Measurements from ENCODE around the gene PPARA. TPM values are rescaled to one million over a fixed set of nuclear protein-coding genes. Genes with fewer than 3 reads are reported as not detected.

The PPARA gene
- total RNA-seq, 4 donors from 2014 or later, result 26.9 to 41.9 (median 37.4) TPM

GRCh38 chr22:46107089-46107664, 43.1 kb upstream of the PPARA start:
- Histone ChIP-seq H3K36me3 (peaks cover 30 to 32% of the 10 kb centered on the region in 2 donors), H3K4me1 (peaks cover 38 to 92% of the 10 kb centered on the region in 2 donors), H3K27ac (peak overlapping the region; percentile 22 to 76 (median 67)), H3K4me3 (replicated peaks in 1 of 3) (no peak overlapping the region), H3K27me3 (no peaks in the 10 kb centered on the region), H3K9me3 (no peaks in the 10 kb centered on the region)
- TF ChIP-seq CTCF (IDR thresholded peaks at IDR 0.05) (no peak), POLR2A (IDR thresholded peaks at IDR 0.05) (peak in 1 of 2 donors; percentile 40)
- peak; percentile 75 to 85 for DNase-seq
- intact Hi-C loops (cut with DNase I), result no loop called here
- WGBS, 2 donors, result 41 to 59% methylated on average over 17 to 20 of the region's 35 CpGs

GRCh38 chr22:46107753-46108563, 42.4 kb upstream of the PPARA start:
- Histone ChIP-seq H3K36me3 (peaks cover 23 to 32% of the 10 kb centered on the region in 2 donors), H3K27ac (peak overlapping the region in 2 of 3 donors; percentile 67 to 76), H3K4me3 (replicated peaks in 1 of 3) (no peak overlapping the region), H3K4me1 (peaks cover 38 to 89% of the 10 kb centered on the region in 2 donors), H3K27me3 (no peaks in the 10 kb centered on the region), H3K9me3 (no peaks in the 10 kb centered on the region)
- no peak for TF ChIP-seq CTCF (IDR thresholded peaks at IDR 0.05)
- TF ChIP-seq POLR2A (IDR thresholded peaks at IDR 0.05), result no peak
- WGBS, 2 donors, result 71 to 84% methylated on average over 12 to 18 of the region's 22 CpGs
- intact Hi-C loops (cut with DNase I), result no loop called here
- no peak for DNase-seq

GRCh38 chr22:46108564-46109473, 41.5 kb upstream of the PPARA start:
- H3K4me1 ChIP-seq, result peaks cover 37 to 80% of the 10 kb centered on the region in 2 donors
- whole genome bisulfite sequencing, 2 donors, result 49 to 54% methylated on average over 12 to 17 of the region's 20 CpGs
- TF ChIP-seq POLR2A (IDR thresholded peaks at IDR 0.05) (no peak), CTCF (IDR thresholded peaks at IDR 0.05) (no peak)
- DNase-seq, result peak; percentile 43 to 51
- no peaks in the 10 kb centered on the region for H3K27me3 ChIP-seq
- intact Hi-C loops (cut with DNase I), result no loop called here
- peaks cover 21 to 30% of the 10 kb centered on the region in 2 donors for H3K36me3 ChIP-seq
- H3K9me3 ChIP-seq, result no peaks in the 10 kb centered on the region
- peak overlapping the region; percentile 18 to 76 (median 67) for H3K27ac ChIP-seq
- no peak overlapping the region for H3K4me3 ChIP-seq (replicated peaks in 1 of 3)

- H3K36me3 ChIP-seq, result peaks cover 21 to 30% of the 10 kb centered on the region in 2 donors
Observed at GRCh38 chr22:46109474-46110003, 40.8 kb upstream of the PPARA start.

More at GRCh38 chr22:46109474-46110003, 40.8 kb upstream of the PPARA start:
- intact Hi-C loops (cut with DNase I), result loop anchor here (10.0 kb wide), 1 partner anchor 525 kb away; no protein-coding TSS in a partner anchor
- 77 to 88% methylated on average over 7 of the region's 13 CpGs for WGBS, 2 donors
- peaks cover 35 to 73% of the 10 kb centered on the region in 2 donors for H3K4me1 ChIP-seq
- no peak for DNase-seq
- peak overlapping the region in 1 of 3 donors; percentile 76 for H3K27ac ChIP-seq
- TF ChIP-seq CTCF (IDR thresholded peaks at IDR 0.05) (no peak), POLR2A (IDR thresholded peaks at IDR 0.05) (no peak)
- H3K9me3 ChIP-seq, result no peaks in the 10 kb centered on the region
- H3K4me3 ChIP-seq (replicated peaks in 1 of 3), result no peak overlapping the region
- no peaks in the 10 kb centered on the region for H3K27me3 ChIP-seq
